H54 (cell line): ENCODE results near the gene TIMM17B.

Experiments
- DNase-seq: peaks from one replicate; pipeline ENCODE4 v3.0.0; 2011; ENCODE audit warnings: low spot score, mixed read lengths; ENCODE audit not compliant: insufficient read length
- FAIRE-seq: peaks from 3 replicates; lab custom pipeline; 2011; peaks lifted over from hg19 to GRCh38; lab: Jason Lieb, UNC
- POLR2A ChIP-seq: IDR thresholded peaks from 2 replicates; pipeline ENCODE4 v1.6.1; 2011; ENCODE audit warnings: low read depth, mild to moderate bottlenecking, low read length

Gene TIMM17B

DNA sequence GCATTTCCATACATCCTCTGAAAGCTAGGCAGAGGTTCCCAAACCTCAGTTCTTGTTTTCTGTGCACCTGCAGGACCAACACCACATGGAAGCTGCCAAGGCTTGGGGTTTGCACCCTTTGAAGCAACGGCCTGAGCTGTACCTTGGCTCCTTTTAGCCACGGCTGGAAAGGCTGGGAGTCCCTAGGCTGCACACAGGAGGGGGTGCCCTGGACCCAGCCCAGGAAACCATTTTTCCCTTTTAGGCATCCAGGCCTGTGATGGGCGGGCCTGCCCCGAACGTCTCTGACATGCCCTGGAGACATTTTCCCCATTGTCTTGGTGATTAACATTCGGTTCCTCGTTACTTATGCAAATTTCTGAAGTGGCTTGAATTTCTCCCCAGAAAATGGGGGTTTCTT, 44.7 kb downstream of the TIMM17B start:
- TF ChIP-seq POLR2A = no peak
- FAIRE-seq = no peak
- no peak for DNase-seq

DNA sequence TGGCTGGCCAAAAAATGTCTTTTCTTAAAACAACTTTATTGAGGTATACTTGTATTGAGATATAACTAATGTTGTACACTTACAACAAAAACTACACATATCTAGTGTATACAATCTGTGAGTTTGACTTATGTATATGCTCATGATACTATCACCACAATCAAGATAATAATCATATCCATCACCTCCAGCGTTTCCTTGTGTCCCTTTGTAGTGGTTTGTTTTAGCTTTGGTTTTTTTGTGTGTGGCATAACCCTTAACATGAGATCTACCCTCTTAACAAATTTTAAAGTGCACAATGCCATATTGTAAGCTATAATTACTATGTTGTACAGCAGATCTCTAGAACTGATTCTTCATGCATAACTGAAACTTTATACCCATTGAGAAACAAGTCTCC, 48.7 kb downstream of the TIMM17B start:
- no peak for TF ChIP-seq POLR2A
- DNase-seq = no peak
- FAIRE-seq = no peak
